D721Med (cell line): ENCODE measurements around the gene NDUFV1.
"Not testable (repeated sequence)": the region's sequence is repeated elsewhere in the genome, so short reads cannot be mapped to it uniquely, and the experiment has no call there.

Experiments used
- DNase-seq: peaks from one replicate; pipeline ENCODE4 v3.0.0; 2011; ENCODE audit warnings: low spot score; ENCODE audit not compliant: insufficient read length
- FAIRE-seq: peaks from 2 replicates; lab custom pipeline; 2011; peaks lifted over from hg19 to GRCh38; lab: Jason Lieb, UNC
- TF ChIP-seq, protein P1 (sequence below): IDR thresholded peaks from 2 replicates; pipeline ENCODE4 v1.5.1; 2012; ENCODE audit warnings: mild to moderate bottlenecking, control low read depth; ENCODE audit not compliant: insufficient read depth; ENCODE audit errors: missing control alignments

NDUFV1 gene

DNA sequence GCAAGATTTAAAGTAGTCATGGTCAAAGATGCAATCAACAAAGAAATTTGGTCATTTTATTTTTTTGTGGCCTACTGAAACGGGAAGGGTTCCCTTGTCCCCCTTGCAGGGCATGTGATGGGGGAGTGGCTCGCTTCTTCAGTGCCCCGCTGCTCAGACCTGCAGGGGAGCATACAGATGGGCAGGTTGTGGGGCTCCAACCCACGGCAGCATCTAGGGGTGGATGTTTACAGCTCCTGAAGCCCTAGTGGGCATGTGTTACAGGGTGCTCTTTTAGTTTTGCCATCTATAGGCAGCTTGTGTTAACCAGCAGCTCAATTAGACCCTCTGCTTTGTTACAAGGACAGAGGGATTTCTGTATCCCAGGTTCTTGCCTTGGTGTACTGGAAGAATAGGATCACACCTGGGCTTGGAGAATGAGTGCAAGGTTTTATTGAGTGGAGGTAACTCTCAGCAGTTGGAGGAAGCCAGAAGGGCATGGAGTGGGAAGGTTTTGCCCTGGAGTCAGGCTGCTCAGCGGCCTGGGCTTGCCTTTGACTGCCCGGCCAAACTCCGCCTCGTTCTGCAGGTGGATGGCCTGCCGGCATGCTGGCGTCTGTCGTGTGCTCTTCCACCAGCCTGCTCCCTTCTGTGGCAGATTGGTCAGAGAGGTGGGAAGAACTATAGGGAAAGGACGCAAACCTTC, 13.7 kb upstream of the NDUFV1 start:
- TF ChIP-seq, protein P1, sequence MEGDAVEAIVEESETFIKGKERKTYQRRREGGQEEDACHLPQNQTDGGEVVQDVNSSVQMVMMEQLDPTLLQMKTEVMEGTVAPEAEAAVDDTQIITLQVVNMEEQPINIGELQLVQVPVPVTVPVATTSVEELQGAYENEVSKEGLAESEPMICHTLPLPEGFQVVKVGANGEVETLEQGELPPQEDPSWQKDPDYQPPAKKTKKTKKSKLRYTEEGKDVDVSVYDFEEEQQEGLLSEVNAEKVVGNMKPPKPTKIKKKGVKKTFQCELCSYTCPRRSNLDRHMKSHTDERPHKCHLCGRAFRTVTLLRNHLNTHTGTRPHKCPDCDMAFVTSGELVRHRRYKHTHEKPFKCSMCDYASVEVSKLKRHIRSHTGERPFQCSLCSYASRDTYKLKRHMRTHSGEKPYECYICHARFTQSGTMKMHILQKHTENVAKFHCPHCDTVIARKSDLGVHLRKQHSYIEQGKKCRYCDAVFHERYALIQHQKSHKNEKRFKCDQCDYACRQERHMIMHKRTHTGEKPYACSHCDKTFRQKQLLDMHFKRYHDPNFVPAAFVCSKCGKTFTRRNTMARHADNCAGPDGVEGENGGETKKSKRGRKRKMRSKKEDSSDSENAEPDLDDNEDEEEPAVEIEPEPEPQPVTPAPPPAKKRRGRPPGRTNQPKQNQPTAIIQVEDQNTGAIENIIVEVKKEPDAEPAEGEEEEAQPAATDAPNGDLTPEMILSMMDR = no peak
- DNase-seq (no peak), FAIRE-seq (no peak)

DNA sequence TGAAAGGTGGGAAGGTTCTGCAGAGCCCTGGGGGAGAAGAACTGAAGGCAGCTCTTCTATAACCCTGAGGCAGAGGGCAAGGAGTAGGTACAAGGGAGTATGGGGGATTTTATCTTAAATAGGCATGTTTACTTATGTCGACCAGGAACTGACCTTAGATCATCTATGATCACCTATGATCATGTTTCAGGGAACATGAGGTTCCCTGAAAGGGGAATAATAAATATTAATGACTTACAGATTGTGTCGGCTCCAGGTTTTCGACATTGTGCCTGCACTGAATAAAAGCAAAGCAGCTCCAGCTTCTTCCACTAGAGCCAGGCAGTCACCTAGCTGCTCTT, 13.2 kb upstream of the NDUFV1 start:
- TF ChIP-seq, protein P1 = no peak
- FAIRE-seq (no peak), DNase-seq (no peak)

DNA sequence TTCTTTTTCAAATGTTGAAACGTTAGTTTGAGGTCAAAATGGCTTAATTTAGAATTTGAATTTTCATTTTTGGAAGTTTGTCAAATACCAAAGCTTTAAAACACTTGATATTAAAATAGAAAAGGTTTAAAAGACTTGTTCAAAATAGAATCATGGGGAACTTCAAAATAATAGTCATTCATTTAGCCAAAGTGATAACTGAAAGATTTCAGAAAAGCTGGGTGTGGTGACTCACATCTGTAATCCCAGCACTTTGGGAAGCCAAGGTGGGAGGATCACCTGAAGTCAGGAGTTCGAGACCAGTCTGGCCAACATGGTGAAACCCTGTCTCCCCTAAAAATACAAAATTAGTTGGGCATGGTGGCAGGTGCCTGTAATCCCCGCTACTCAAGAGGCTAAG, 12.3 kb upstream of the NDUFV1 start:
- TF ChIP-seq, protein P1 = no peak
- DNase-seq = no peak
- FAIRE-seq = no peak

DNA sequence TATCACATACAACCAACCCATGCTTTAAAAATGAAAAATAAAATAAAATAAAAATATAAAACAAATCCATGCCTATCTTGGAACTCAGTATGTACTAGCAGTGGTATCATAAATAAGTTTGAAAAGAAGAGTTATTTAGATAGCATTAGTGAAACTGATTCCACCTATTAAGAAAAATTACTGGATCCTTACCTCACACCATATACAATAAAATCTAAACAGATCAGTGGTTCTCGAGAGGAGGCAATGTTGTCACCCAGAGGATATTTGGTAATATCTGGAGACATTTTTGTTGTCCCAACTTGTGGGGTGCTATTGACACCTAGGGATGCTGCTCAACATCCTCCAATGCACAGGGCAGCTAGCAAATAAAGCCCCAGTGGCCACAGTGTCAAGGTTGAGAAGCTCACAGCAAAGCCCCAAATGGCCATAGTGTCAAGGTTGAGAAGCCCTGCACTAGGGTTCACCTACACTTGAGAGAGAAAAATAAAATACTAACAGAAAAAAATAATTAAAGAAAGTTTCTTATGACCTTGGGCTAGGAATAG, 9.9 kb upstream of the NDUFV1 start:
- DNase-seq (no peak), FAIRE-seq (no peak)
- TF ChIP-seq, protein P1 = no peak

DNA sequence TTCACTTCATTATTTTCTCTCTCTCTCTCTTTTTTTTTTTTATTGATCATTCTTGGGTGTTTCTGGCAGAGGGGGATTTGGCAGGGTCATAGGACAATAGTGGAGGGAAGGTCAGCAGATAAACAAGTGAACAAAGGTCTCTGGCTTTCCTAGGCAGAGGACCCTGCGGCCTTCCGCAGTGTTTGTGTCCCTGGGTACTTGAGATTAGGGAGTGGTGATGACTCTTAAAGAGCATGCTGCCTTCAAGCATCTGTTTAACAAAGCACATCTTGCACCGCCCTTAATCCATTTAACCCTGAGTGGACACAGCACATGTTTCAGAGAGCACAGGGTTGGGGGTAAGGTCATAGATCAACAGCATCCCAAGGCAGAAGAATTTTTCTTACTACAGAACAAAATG, 9.3 kb upstream of the NDUFV1 start:
- FAIRE-seq, DNase-seq: not testable (repeated sequence)

DNA sequence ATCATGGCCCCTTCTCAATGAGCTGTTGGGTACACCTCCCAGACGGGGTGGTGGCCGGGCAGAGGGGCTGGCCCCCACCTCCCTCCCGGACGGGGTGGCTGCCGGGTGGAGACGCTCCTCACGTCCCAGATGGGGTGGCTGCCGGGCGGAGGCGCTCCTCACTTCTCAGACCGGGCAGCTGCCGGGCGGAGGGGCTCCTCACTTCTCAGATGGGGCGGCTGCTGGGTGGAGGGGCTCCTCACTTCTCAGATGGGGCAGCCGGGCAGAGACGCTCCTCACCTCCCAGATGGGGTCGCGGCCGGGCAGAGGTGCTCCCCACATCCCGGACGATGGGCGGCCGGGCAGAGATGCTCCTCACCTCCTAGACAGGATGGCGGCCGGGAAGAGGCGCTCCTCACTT, 8.8 kb upstream of the NDUFV1 start:
- not testable (repeated sequence) for FAIRE-seq, DNase-seq

DNA sequence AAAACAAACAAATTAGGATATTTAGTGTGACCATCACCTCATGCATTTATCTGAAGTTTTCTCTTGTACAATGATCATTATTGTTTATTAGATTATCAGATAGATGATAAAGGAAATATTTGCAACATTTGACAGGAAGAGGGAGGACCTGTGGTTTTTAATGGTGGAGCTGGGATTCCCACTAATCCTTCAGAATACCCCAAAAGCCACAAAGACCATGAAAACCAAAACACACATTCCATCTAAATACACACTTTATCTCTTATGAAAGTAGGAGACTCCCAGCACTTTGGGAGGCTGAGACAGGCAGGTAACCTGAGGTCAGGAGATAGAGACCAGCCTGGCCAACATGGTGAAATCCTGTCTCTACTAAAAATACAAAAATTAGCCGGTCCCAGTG, 7.6 kb upstream of the NDUFV1 start:
- TF ChIP-seq, protein P1 = no peak
- DNase-seq (no peak), FAIRE-seq (no peak)

DNA sequence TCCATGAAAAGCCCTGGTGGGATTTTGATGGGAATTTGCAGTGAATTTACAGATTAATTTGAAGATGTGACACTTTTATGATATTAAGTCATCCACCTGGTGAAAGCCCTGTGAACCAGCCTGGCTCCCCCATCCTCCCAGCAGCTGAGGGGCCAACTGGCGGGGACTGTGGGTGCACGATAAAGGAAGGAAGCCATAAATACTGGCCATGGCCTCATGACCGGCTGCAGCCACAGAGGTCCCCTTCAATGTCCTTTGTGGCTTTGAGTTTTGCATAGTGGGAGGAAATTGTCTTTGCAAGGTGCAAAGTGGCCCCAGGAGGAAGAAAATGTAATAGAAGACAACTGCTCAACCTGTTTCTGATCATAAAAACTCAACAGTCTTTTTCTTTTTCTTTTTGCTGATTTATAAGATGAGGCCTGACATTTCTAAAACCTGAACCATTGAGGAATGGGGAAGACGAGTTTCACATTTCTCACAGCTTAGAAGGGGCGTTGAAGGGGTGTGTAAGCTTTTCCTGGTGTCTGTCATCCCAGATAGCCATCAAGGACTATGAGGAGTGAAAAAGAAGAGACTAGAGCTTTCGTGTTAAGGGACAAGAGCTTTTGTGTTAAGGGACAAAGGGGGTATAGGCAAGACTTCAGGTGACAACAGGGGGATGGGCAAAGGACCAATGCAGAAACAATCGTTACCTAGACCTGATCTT, 6.3 kb upstream of the NDUFV1 start:
- TF ChIP-seq, protein P1 = no peak
- FAIRE-seq = no peak
- DNase-seq = no peak
